SU-DHL-6 (cell line): ENCODE measurements around the gene NRXN2.

Experiments used
- H2AFZ ChIP-seq: fragments of 200-600 bp; sonication (generic); 2 replicates; pipeline ENCODE4 v1.6.1; 2014; ENCODE audit warnings: low read depth, mild to moderate bottlenecking, moderate library complexity, mixed read lengths, antibody characterized with exemption, low read length; ENCODE audit not compliant: severe bottlenecking
- H3F3A ChIP-seq: fragments of 200-600 bp; shearing (Covaris generic); 2 replicates; pipeline ENCODE4 v1.6.0; 2016; ENCODE audit warnings: antibody characterized with exemption, mild to moderate bottlenecking; ENCODE audit not compliant: insufficient read depth
- H3K27ac ChIP-seq: fragments of 200-600 bp; sonication (generic); 2 replicates; pipeline ENCODE4 v1.5.1; 2016; ENCODE audit warnings: low read depth, mild to moderate bottlenecking, low read length, moderate library complexity, mixed read lengths
- H3K27me3 ChIP-seq: fragments of 200-600 bp; sonication (generic), shearing (Covaris generic); 2 replicates; pipeline ENCODE4 v1.6.0; 2014; ENCODE audit warnings: mild to moderate bottlenecking, low read length
- H3K36me3 ChIP-seq: fragments of 200-600 bp; sonication (generic); 2 replicates; pipeline ENCODE4 v1.6.1; 2014; ENCODE audit warnings: mild to moderate bottlenecking, low read length, mixed read lengths
- H3K4me2 ChIP-seq: fragments of 300-600, 200-600 bp; shearing (Covaris generic), sonication (generic); 2 replicates; pipeline ENCODE4 v1.6.0; 2014; ENCODE audit warnings: low read length, low read depth, mild to moderate bottlenecking; ENCODE audit not compliant: poor library complexity, severe bottlenecking
- H3K4me3 ChIP-seq: fragments of 200-600 bp; sonication (generic); 2 replicates; pipeline ENCODE4 v1.5.1; 2014; ENCODE audit warnings: antibody characterized with exemption, low read length, mild to moderate bottlenecking, mixed read lengths; ENCODE audit not compliant: insufficient read depth, poor library complexity, severe bottlenecking
- H3K79me2 ChIP-seq: fragments of 200-600 bp; sonication (generic); 2 replicates; pipeline ENCODE4 v1.6.1; 2014; ENCODE audit warnings: mild to moderate bottlenecking, low read length, moderate library complexity; ENCODE audit not compliant: insufficient read depth
- H3K9ac ChIP-seq: fragments of 200-600 bp; sonication (generic); 2 replicates; pipeline ENCODE4 v1.7.0; 2014; ENCODE audit warnings: mild to moderate bottlenecking, low read length
- H3K9me2 ChIP-seq: fragments of 200-600 bp; sonication (generic); replicated peaks from 2 replicates; pipeline ENCODE4 v1.6.1; 2014; ENCODE audit warnings: low read length; ENCODE audit not compliant: insufficient read depth
- H3K9me3 ChIP-seq: fragments of 200-600 bp; sonication (generic); 2 replicates; pipeline ENCODE4 v1.6.1; 2014; ENCODE audit warnings: low read length, mixed read lengths; ENCODE audit not compliant: insufficient read depth
- H4K20me1 ChIP-seq: fragments of 200-600 bp; sonication (generic); 2 replicates; pipeline ENCODE4 v1.6.1; 2014; ENCODE audit warnings: low read depth, mild to moderate bottlenecking, antibody characterized with exemption, low read length, moderate library complexity, mixed read lengths
- EZH2phosphoT487 ChIP-seq: fragments of 200-600 bp; sonication (generic), shearing (Covaris generic); conservative IDR thresholded peaks from 2 replicates; pipeline ENCODE4 v1.6.1; 2018; ENCODE audit warnings: mild to moderate bottlenecking, antibody characterized with exemption, low read length, moderate library complexity, mixed read lengths
- TF ChIP-seq, protein P1 (sequence below): fragments of 200-600 bp; sonication (generic); IDR thresholded peaks from one replicate; pipeline ENCODE4 v1.5.1; 2017; ENCODE audit warnings: antibody characterized with exemption, mild to moderate bottlenecking, low read length, moderate library complexity; ENCODE audit not compliant: insufficient read depth, poor library complexity, severe bottlenecking

NRXN2 gene

DNA sequence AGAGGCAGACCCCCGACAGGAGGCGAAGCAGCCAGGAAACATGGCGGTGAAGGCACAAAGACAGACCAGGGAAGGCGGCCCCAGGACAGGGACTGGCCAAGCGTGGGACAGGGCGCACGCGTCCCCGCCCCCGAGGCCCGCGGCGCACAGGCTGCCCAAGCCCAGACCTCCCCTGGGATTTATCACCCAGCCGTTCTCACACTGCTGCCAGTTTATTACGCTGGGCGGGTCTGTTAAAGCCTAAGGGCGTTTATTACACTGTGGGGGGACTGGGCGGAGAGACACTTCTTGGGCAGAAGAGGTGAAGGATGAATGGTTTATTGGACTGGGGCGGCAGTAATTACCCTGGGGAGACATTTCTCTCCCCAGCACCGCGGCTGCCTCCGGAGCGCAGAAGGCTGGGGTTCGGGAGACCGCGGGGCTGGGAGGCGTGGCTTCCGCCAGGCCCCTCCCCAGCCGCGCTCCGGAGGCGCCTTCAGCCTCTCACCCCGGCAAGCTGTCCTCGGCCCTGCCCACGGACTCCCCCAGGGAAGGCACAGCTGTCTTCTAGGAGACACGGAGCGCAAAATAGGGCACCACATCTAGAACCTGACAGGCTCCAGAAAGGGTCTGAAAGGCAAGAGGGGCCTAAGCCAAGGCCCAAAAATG lies 84.9 kb downstream of the NRXN2 start:
- H3K4me3 ChIP-seq, result no peak overlapping the region

DNA sequence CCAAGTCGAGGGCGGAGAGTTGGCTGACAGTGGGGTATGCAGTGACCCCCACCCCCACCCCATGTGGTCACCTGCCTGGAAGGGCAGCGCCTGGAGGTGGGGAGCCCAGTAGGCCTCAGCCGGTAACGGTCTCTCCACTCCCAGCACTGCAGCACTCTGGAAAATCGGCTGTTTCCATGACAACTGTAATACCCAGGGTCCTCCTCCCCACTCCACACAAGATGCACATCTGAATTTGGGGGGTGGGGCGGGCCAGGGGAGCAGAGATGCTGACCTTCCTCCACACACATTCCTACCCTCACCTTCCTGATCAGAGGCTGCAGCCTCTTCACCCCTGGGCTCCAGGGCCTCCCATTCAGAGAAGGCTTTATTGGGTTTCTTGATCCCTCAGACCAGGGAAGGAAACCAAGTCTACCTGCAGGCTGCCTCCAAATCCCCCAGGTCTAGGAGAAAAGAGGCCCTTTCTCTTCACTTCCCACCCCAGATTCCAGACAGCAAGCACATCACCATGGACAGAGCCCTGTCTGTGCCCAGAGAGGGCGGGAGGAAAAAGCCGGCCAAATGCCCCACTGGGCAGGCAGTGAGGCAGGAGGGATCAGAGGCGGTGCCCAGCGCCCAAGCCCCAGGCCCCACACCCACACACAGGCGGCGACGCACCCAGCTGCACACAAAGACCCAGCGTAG lies 85.5 kb downstream of the NRXN2 start:
- H3K27me3 ChIP-seq, result no peaks in the 10 kb centered on the region
- TF ChIP-seq EZH2phosphoT487, result no peak
- TF ChIP-seq, protein P1, sequence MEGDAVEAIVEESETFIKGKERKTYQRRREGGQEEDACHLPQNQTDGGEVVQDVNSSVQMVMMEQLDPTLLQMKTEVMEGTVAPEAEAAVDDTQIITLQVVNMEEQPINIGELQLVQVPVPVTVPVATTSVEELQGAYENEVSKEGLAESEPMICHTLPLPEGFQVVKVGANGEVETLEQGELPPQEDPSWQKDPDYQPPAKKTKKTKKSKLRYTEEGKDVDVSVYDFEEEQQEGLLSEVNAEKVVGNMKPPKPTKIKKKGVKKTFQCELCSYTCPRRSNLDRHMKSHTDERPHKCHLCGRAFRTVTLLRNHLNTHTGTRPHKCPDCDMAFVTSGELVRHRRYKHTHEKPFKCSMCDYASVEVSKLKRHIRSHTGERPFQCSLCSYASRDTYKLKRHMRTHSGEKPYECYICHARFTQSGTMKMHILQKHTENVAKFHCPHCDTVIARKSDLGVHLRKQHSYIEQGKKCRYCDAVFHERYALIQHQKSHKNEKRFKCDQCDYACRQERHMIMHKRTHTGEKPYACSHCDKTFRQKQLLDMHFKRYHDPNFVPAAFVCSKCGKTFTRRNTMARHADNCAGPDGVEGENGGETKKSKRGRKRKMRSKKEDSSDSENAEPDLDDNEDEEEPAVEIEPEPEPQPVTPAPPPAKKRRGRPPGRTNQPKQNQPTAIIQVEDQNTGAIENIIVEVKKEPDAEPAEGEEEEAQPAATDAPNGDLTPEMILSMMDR, result no peak
- H3K36me3 ChIP-seq, result no peaks in the 10 kb centered on the region
- no peak overlapping the region for H3K4me3 ChIP-seq
- H4K20me1 ChIP-seq, result no peaks in the 10 kb centered on the region
- no peaks in the 10 kb centered on the region for H3F3A ChIP-seq
- H3K9me2 ChIP-seq, result no peaks in the 10 kb centered on the region
- H3K9ac ChIP-seq, result no peak overlapping the region
- H3K79me2 ChIP-seq, result no peaks in the 10 kb centered on the region
- H2AFZ ChIP-seq, result no peak overlapping the region
- H3K4me2 ChIP-seq, result no peak overlapping the region
- H3K9me3 ChIP-seq, result no peaks in the 10 kb centered on the region
- H3K27ac ChIP-seq, result no peak overlapping the region

More for the DNA sequence above, 84.9 kb downstream of the NRXN2 start:
- Histone ChIP-seq H3K36me3 (no peaks in the 10 kb centered on the region), H2AFZ (no peak overlapping the region), H3F3A (no peaks in the 10 kb centered on the region), H3K9me3 (no peaks in the 10 kb centered on the region), H3K9me2 (no peaks in the 10 kb centered on the region), H3K27me3 (no peaks in the 10 kb centered on the region), H3K27ac (no peak overlapping the region), H3K79me2 (no peaks in the 10 kb centered on the region), H3K4me2 (no peak overlapping the region), H3K9ac (no peak overlapping the region), H4K20me1 (no peaks in the 10 kb centered on the region)
- TF ChIP-seq, protein P1, result no peak
- no peak for TF ChIP-seq EZH2phosphoT487

DNA sequence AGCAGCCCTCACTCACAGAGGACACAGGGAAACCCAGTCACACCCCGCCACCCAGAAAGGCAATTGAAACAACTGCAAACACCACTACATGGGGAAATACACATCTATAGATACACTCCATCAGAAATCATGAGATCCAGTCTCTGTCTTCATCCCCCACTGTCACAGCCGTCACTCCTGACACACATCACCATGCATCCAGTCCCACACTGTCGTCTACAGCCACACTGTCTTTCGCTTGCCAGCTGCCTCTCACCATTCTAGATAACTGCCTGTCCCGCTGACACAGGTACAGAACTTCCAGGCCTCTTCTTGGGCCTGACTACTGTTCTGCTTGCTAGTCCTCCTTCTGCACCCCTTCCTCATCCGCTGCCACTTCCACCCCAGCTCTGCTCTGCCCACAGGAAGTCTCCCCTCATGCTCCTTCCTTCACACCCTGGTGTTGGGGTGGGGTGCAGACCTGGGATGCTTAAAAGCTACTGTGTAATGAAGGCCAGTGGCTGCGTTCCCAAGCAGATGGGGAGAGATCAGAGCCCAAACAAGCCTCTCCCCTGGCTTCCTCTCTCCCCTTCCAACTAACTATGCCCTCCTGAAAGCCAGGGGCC lies 89.3 kb downstream of the NRXN2 start:
- no peak overlapping the region for H3K9ac ChIP-seq
- TF ChIP-seq, protein P1, result no peak
- no peaks in the 10 kb centered on the region for H4K20me1 ChIP-seq
- H3K4me2 ChIP-seq, result no peak overlapping the region
- H2AFZ ChIP-seq, result no peak overlapping the region
- H3F3A ChIP-seq, result no peaks in the 10 kb centered on the region
- H3K79me2 ChIP-seq, result no peaks in the 10 kb centered on the region
- no peak overlapping the region for H3K4me3 ChIP-seq
- no peaks in the 10 kb centered on the region for H3K36me3 ChIP-seq
- no peaks in the 10 kb centered on the region for H3K9me3 ChIP-seq
- no peaks in the 10 kb centered on the region for H3K27me3 ChIP-seq
- H3K9me2 ChIP-seq, result no peaks in the 10 kb centered on the region
- H3K27ac ChIP-seq, result no peak overlapping the region
